ENCODE measurements around the gene BMPR1B.

DNA sequence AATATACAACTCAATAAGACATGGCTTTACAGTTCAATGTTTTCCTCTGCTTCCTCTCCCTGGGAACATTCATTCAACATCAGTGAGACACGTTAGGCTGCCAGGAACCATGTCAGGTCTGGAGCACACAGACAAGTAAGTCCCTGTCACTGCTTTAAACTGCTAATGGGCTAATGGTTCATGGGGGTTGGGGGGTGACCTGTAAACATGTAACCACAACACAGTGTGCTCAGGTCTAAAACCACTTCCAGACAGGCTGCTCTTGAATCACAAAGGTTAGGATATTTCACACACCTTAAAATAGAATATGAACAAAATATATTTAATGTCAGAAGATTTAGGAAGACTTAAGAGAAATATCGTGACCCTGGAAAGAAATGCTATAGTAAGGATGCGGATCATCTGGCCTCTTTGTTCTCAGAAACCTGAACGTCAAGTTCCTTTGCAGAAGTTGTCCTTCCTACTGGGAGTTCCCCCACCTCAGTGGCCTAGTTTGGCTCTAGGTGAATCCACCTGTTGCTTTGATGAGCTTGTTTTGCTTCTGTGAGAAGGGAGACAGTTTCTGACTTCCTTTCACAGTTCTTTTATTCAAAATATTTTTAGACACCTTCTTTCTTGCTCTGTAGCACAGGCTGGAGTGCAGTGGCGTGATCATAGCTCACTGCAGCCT is 431.1 kb downstream of the BMPR1B start:
- TF ChIP-seq, protein P1, sequence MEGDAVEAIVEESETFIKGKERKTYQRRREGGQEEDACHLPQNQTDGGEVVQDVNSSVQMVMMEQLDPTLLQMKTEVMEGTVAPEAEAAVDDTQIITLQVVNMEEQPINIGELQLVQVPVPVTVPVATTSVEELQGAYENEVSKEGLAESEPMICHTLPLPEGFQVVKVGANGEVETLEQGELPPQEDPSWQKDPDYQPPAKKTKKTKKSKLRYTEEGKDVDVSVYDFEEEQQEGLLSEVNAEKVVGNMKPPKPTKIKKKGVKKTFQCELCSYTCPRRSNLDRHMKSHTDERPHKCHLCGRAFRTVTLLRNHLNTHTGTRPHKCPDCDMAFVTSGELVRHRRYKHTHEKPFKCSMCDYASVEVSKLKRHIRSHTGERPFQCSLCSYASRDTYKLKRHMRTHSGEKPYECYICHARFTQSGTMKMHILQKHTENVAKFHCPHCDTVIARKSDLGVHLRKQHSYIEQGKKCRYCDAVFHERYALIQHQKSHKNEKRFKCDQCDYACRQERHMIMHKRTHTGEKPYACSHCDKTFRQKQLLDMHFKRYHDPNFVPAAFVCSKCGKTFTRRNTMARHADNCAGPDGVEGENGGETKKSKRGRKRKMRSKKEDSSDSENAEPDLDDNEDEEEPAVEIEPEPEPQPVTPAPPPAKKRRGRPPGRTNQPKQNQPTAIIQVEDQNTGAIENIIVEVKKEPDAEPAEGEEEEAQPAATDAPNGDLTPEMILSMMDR (IDR thresholded peaks at IDR 0.05) = no peak
- TF ChIP-seq POLR2A (IDR thresholded peaks at IDR 0.05) (no peak), POLR2AphosphoS5 (IDR thresholded peaks at IDR 0.05) (no peak)

All from prostate gland (tissue), 2 donors.